Gastroesophageal sphincter (tissue), 4 donors: ENCODE results near the gene KANK4. TPM values are rescaled to one million over a fixed set of nuclear protein-coding genes. Genes with fewer than 3 reads are reported as not detected.

Source experiments
- ATAC-seq: fragments of 150-250 bp; one replicate; pipeline ENCODE4 v1.9.1; 2016; ENCODE audit warnings: mild to moderate bottlenecking, moderate library complexity
- H3K27ac ChIP-seq, 4 donors: fragments of 200-600 bp; sonication (generic) in 3 of 4; 1 replicate in 3 of 4; 2 replicates in 1 of 4; pipeline ENCODE4 v1.5.1; 2016 to 2019
- H3K27me3 ChIP-seq: fragments of 200-600 bp; sonication (generic); one replicate; pipeline ENCODE4 v1.5.1; 2019
- H3K36me3 ChIP-seq, 2 donors: fragments of 200-600 bp; sonication (generic); one replicate each; pipeline ENCODE4 v1.5.1; 2019; ENCODE audit warnings: control low read depth in 1 of 2
- H3K4me1 ChIP-seq, 3 donors: fragments of 200-600 bp; sonication (generic); 1 replicate in 2 of 3; 2 replicates in 1 of 3; pipeline ENCODE4 v1.5.1; 2016 to 2019; ENCODE audit warnings: control low read depth in 2 of 3
- H3K4me3 ChIP-seq, 2 donors: fragments of 200-600 bp; sonication (generic); one replicate each; pipeline ENCODE4 v1.5.1; 2019; ENCODE audit warnings: mild to moderate bottlenecking in 1 of 2, moderate library complexity in 1 of 2
- H3K9me3 ChIP-seq, 3 donors: fragments of 200-600 bp; sonication (generic); one replicate each; pipeline ENCODE4 v1.5.1; 2017 to 2019; ENCODE audit warnings: control low read depth in 2 of 3
- EP300 ChIP-seq: sonication (generic); formaldehyde crosslinking; IDR thresholded peaks from one replicate; pipeline ENCODE4 v1.6.1; 2017; ENCODE audit warnings: antibody characterized with exemption, mild to moderate bottlenecking
- POLR2A ChIP-seq, 2 donors: fragments of 450-650 bp; IDR thresholded peaks; one replicate each; pipeline ENCODE4 v1.6.1; 2017; ENCODE audit warnings: antibody characterized with exemption in 2 of 2, mild to moderate bottlenecking in 2 of 2, moderate library complexity in 1 of 2
- POLR2AphosphoS5 ChIP-seq: sonication (generic); formaldehyde crosslinking; IDR thresholded peaks from one replicate; pipeline ENCODE4 v1.6.1; 2017; ENCODE audit warnings: antibody characterized with exemption
- WGBS, 2 donors: methylation state at CpG; one replicate each; pipeline ENCODE4 v1.1.5; 2018; ENCODE audit warnings: low coverage in 1 of 2; 5-methylcytosine and 5-hydroxymethylcytosine counted together
- total RNA-seq, 4 donors: library from RNA; depleted of rRNA; stranded (reverse); fragments of >200 nt; gene quantifications; one replicate each; pipeline ENCODE4 v1.1.0, GENCODE V29; 2016
- TF ChIP-seq, protein P1 (sequence below), 4 experiments: fragments of 200-600 bp in 2 of 4; fragments of 450-650 bp in 2 of 4; sonication (generic) in 1 of 4; IDR thresholded peaks; one replicate each; pipeline ENCODE4 v1.5.1; 2017 to 2019; ENCODE audit warnings: antibody characterized with exemption in 4 of 4, mild to moderate bottlenecking in 2 of 4, moderate library complexity in 2 of 4

The KANK4 gene
- total RNA-seq, 4 donors from 2014 or later = 0.16 to 0.73 (median 0.29) TPM

DNA sequence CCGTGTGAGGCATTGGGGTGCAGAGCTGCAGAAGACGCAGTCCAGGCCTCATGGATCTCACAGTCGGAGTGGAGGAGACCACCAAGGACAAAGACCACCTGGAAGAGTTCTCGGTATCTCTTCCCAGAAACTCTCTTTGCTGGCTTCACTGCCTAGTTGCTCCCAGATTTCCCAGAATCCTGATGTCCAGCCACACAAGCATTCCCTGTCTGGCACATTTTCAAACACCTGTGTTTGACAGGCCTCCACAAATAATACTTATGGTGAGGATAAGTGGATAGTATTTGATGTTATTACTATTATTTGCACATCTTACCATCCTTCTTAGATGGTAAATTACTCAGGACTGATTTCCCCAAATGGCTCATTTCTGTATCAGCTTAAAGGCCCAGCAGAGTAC is 27.7 kb upstream of the KANK4 start:
- H3K4me3 ChIP-seq = no peak overlapping the region
- ATAC-seq = no peak
- H3K9me3 ChIP-seq = no peaks in the 10 kb centered on the region
- H3K27me3 ChIP-seq = no peaks in the 10 kb centered on the region
- TF ChIP-seq EP300 (no peak), POLR2AphosphoS5 (no peak), POLR2A (IDR thresholded peaks at IDR 0.05) (no peak)
- TF ChIP-seq, protein P1, sequence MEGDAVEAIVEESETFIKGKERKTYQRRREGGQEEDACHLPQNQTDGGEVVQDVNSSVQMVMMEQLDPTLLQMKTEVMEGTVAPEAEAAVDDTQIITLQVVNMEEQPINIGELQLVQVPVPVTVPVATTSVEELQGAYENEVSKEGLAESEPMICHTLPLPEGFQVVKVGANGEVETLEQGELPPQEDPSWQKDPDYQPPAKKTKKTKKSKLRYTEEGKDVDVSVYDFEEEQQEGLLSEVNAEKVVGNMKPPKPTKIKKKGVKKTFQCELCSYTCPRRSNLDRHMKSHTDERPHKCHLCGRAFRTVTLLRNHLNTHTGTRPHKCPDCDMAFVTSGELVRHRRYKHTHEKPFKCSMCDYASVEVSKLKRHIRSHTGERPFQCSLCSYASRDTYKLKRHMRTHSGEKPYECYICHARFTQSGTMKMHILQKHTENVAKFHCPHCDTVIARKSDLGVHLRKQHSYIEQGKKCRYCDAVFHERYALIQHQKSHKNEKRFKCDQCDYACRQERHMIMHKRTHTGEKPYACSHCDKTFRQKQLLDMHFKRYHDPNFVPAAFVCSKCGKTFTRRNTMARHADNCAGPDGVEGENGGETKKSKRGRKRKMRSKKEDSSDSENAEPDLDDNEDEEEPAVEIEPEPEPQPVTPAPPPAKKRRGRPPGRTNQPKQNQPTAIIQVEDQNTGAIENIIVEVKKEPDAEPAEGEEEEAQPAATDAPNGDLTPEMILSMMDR (IDR thresholded peaks at IDR 0.05) = no peak
- no peaks in the 10 kb centered on the region for H3K4me1 ChIP-seq
- no peak overlapping the region for H3K27ac ChIP-seq
- WGBS, 2 donors = 46 to 91% methylated on average over 3 to 4 of the region's 4 CpGs
- no peaks in the 10 kb centered on the region for H3K36me3 ChIP-seq

DNA sequence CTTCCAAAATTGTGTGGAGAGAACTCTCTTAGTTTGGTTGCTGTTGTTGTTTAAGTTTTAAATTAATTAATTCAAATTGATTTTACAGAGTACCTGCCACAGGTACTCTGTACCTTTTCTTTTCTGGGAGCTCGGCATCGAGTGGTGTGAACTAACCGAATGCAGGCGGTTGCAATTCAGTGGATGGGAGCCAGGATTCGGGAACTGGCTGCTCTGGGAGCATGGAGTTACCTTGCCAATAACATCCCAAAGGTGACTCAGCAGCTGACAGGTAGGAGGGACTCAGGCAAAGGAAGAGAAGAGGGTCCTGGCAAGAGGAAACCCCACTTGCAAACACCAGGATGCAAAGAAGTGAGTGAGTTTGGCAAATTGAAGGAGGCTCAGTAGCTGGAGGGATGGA is 24.7 kb upstream of the KANK4 start:
- no peaks in the 10 kb centered on the region for H3K36me3 ChIP-seq
- no peak overlapping the region for H3K4me3 ChIP-seq
- ATAC-seq = no peak

DNA sequence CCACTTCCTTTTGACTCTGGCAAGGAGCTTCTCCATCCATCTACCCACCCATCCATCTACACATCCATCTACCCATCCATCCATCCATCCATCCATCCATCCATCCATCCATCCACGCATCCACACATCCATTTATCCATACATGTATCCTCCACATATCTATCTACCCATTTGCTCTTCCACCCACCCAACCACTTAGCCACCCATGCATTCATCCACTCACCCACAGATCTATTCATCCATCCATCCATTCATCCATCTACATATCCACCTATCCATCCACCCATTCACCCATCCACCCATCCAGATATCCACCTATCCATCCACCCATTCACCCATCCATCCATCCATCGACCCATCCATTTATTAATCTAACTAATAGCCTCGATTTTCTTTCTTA is 23.0 kb upstream of the KANK4 start:
- TF ChIP-seq POLR2AphosphoS5 (no peak), EP300 (no peak), POLR2A (IDR thresholded peaks at IDR 0.05) (no peak)
- TF ChIP-seq, protein P1 (IDR thresholded peaks at IDR 0.05) = no peak
- WGBS, 2 donors = 97 to 100% methylated on average over 3 of the region's 3 CpGs
- Histone ChIP-seq H3K27me3 (no peaks in the 10 kb centered on the region), H3K27ac (no peak overlapping the region), H3K4me1 (peaks cover 0 to 13% (median 0%) of the 10 kb centered on the region in 3 donors), H3K36me3 (no peaks in the 10 kb centered on the region), H3K9me3 (no peaks in the 10 kb centered on the region), H3K4me3 (no peak overlapping the region)
- no peak for ATAC-seq

More for the DNA sequence above, 24.7 kb upstream of the KANK4 start:
- no peaks in the 10 kb centered on the region for H3K9me3 ChIP-seq
- no peaks in the 10 kb centered on the region for H3K27me3 ChIP-seq
- TF ChIP-seq POLR2A (IDR thresholded peaks at IDR 0.05) (no peak), POLR2AphosphoS5 (no peak), EP300 (no peak)
- TF ChIP-seq, protein P1 (IDR thresholded peaks at IDR 0.05) = no peak
- WGBS, 2 donors = 95 to 100% methylated on average over 1 to 5 of the region's 5 CpGs
- no peak overlapping the region for H3K27ac ChIP-seq
- no peaks in the 10 kb centered on the region for H3K4me1 ChIP-seq

DNA sequence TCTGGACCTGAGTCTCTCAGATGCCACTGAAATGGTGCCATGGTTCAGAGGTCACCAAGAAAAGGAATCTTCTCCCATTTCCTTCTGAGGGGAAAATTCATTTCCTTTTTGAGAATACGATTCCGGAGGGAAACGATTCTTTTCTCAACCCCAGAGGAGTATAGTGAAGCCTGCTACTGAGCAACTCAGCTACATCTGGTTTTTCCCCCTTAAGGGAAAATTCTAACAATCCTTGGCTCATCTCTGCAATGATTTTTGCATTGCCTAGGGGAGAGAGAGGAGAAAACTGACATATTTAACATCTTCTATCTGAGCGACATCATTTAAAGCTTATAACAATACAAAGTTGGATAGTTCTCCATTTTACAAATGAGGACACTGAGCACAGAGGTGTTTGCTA is 22.4 kb upstream of the KANK4 start:
- no peaks in the 10 kb centered on the region for H3K36me3 ChIP-seq
- no peaks in the 10 kb centered on the region for H3K9me3 ChIP-seq
- TF ChIP-seq POLR2A (IDR thresholded peaks at IDR 0.05) = no peak
- TF ChIP-seq, protein P1 (IDR thresholded peaks at IDR 0.05) = no peak
- TF ChIP-seq POLR2AphosphoS5 = no peak
- H3K4me1 ChIP-seq = peaks cover 0 to 15% (median 0%) of the 10 kb centered on the region in 3 donors
- WGBS, 2 donors = 43 to 91% methylated on average over 1 to 4 of the region's 4 CpGs
- H3K4me3 ChIP-seq = no peak overlapping the region
- H3K27ac ChIP-seq = no peak overlapping the region
- no peak for ATAC-seq
- H3K27me3 ChIP-seq = no peaks in the 10 kb centered on the region

DNA sequence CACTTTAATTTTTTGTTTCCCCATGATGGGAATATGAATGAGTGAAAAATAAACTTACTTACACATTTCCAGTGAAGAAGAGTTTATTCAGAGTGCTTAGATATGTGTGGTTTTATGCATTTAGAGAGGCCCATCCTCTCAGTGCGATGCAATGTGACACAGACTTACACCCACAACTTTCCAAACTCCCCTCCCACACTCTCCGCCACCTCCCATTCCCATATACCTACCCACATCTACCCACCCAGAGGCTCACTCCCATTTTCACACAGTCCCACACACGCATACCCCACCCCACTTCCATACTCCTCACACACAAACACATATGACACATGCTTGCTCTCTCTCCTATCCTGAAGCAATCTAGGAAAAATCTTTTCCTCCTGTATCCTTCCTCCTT is 21.9 kb upstream of the KANK4 start:
- Histone ChIP-seq H3K9me3 (no peaks in the 10 kb centered on the region), H3K27me3 (no peaks in the 10 kb centered on the region), H3K4me3 (no peak overlapping the region), H3K27ac (no peak overlapping the region), H3K4me1 (peaks cover 0 to 15% (median 0%) of the 10 kb centered on the region in 3 donors), H3K36me3 (no peaks in the 10 kb centered on the region)
- ATAC-seq = no peak
- no peak for TF ChIP-seq POLR2A (IDR thresholded peaks at IDR 0.05)
- no peak for TF ChIP-seq EP300
- TF ChIP-seq, protein P1 (IDR thresholded peaks at IDR 0.05) = no peak
- TF ChIP-seq POLR2AphosphoS5 = no peak
- WGBS, 2 donors = 85 to 98% methylated on average over 3 of the region's 3 CpGs
